Daoy (cell line): ENCODE results near the gene TUG1. TPM values are rescaled to one million over a fixed set of nuclear protein-coding genes. Genes with fewer than 3 reads are reported as not detected.

ENCODE experiments used
- DNase-seq: peaks from one replicate; pipeline ENCODE4 v3.0.0-alpha.2; 2015; ENCODE audit warnings: low read depth
- total RNA-seq: library from RNA; depleted of rRNA; stranded (reverse); fragments of >200 nt; shearing (Covaris generic); gene quantifications from 2 replicates; pipeline ENCODE4 v1.2.3, GENCODE V29; 2014; rRNA removed

TUG1 gene
- total RNA-seq = 35.0 and 37.0 TPM in 2 replicates

GRCh38 chr22:30968924-30969531 lies at the start of gene TUG1:
TSS of gene TUG1 (plus strand) at chr22:30969265.
- peak; percentile 99 for DNase-seq

GRCh38 chr22:30919973-30920372 lies 49.1 kb upstream of the TUG1 start:
- no peak for DNase-seq

DNA sequence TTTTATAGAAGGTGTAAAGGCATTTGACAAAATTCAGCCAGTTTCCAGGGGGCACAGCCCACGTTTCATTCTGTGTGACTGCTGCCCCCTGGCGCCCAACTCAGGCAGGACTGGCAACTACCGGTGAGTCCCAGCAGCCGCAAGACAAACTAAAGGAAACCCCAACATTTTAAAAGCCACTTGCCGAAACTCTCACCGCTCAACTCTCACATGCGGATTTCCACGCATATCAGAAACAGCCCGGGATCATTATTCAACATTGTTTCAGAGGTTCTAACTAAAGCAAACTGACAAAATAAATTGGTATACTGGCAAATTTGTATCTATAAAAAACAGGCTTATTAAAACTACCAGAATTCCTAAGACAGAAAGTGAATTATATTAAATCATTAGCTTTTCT lies 48.7 kb upstream of the TUG1 start:
- DNase-seq = peak; percentile 71

- DNase-seq = no peak
Measured at GRCh38 chr22:30921108-30921507, 48.0 kb upstream of the TUG1 start.

- peak; percentile 76 for DNase-seq
Measured at GRCh38 chr22:30922151-30922611, 46.9 kb upstream of the TUG1 start.

- DNase-seq = no peak
Measured at GRCh38 chr22:30923168-30923900, 45.7 kb upstream of the TUG1 start.

GRCh38 chr22:30925667-30926066 lies 43.4 kb upstream of the TUG1 start:
- no peak for DNase-seq

- no peak for DNase-seq
Measured at GRCh38 chr22:30926706-30927105, 42.4 kb upstream of the TUG1 start.

DNA sequence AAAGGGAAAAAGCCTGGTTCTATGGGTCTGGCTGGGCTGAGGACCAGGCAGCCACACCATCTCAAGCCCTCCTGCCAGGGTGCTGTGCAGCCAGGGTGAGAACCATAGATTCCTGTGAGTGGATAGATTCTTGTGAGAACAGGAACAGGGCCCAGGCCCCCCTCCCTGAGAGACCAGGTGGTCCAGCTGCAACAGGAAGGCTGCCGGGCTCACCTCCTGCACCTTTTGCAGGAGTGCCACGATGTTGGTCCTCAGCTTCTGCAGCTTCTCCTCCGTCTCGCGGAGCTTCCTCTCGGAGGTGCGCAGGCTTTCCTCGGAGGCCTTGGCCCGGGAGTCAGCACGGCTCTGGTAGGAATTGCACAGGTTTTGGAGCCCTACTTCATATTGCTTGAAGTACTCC lies 41.3 kb upstream of the TUG1 start:
- no peak for DNase-seq

DNA sequence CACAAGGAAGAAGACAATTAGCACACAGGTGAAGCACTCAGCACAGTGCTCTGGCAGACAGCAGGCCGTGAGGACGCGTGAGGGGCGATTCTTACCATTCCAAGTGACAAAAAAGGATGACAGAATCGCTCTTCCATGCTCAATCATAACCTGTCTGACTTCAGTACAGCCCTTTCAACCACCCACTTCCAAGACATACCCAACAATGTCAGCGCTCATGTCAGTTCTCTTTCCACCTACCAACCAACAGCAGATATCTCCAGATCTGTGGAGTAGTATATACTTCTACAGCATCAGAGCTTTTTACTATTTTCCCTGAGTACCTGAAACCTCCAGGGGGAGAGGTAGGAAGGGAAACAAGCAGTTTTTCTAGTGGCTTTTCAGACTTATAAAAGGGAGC lies 40.7 kb upstream of the TUG1 start:
- no peak for DNase-seq

DNA sequence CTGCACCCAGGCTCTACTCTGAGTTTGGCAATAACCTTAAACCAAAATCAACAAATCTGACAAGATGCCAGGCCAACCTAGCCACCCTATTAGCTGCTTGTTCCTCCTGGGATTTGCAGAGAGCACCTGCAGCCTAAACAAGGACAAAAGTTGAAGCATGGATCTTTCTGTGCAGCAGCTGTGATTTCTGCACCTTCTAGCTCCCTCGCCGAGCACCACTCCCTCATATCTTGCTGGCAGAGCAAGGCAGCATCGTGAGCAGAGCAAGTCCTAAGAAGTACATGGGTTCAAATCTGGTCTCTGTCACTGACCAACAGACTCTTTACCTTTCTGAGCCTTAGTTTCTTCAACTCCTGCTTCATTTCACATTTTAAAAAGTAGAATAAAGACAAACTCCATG lies 38.8 kb upstream of the TUG1 start:
- no peak for DNase-seq

- DNase-seq = no peak
Measured at GRCh38 chr22:30931541-30932300, 37.3 kb upstream of the TUG1 start.

DNA sequence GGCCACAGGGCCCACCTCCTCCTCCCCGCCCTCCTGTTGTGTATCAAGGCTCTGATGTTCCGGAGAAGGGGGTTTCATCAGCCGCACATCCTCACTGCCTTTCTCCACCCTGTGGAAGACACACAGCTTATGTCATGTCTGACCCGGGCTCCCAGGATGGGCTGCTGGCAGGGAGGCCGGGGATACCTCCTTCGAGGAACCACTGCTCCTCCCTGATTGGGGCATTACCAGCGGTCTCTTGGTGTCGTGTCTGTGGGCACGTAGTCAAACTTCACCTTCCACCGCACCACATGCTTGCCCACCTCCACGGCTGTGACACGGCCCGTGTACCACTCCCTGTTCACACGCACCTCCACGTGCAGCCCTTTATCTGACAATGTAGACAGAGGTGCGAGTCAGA lies 36.4 kb upstream of the TUG1 start:
- no peak for DNase-seq

- DNase-seq = no peak
Measured at GRCh38 chr22:30933457-30933856, 35.6 kb upstream of the TUG1 start.

DNA sequence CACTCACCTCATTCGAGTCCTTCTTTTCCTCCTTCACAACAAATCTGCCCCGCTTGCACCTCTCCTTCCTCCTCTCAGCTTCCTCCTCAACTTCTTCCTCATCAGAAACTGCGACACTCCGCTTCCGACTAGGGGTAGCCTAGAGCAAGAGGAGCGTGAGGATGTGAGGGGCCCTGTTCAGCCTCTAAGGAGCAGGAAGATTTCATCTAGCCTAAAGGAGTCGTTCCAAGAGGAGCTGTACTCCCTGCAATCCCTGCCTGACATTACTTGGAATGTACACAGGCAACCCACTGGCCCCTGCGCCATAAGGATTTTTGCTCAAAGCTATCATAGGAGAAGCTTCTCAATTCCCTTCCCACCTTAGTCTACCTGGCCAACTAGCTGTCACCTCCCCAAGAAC lies 35.0 kb upstream of the TUG1 start:
- no peak for DNase-seq

DNA sequence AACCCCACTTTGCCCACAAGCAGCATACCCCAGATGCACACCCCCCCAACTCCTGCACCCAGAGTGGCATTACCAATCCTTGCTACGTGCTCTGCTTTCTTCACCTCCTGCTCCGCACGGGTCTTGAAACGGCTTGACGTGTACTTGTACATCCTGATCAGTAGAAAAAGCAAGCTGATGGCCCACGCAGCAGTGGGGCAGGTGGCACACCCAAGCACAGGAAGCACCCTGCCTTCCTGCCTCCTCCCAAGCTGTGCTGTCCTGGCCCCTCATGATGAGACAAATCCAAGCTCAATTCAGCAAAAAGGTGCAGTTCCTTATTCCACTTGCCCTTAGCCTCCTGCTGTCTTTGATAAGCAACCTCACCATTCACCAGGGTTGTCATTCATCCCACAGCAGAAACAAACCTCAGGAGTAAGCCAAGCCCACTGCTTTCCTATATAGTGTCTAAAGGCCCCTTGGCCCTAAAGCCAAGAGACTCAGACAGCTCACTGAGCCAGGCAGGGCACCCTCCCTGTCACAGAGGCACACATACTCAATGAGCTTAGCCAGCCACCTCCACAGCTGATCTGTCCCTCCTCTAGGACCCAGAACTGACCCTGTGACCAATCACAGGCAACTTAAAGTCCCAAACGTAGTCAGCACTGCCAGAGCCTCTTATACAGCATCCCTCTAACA lies 28.2 kb upstream of the TUG1 start:
- DNase-seq = no peak

DNA sequence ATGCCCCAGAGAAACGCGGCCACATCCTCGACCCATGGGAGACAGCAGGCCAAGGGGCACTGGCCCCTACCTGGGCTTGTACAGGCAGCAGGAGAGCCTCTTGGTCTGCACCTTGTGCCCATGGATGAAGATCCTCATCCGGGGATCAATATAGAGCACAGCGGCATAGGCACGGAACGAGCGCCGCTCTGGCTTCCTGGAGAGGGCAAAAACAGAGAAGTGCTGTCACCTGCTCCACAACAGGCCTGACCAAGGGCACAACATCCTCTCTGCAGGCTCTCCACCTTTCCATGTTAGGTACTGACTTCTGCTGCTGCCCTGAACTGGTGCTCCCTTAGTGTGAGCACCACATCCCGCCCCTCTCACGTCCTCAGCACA lies 27.7 kb upstream of the TUG1 start:
- no peak for DNase-seq

DNA sequence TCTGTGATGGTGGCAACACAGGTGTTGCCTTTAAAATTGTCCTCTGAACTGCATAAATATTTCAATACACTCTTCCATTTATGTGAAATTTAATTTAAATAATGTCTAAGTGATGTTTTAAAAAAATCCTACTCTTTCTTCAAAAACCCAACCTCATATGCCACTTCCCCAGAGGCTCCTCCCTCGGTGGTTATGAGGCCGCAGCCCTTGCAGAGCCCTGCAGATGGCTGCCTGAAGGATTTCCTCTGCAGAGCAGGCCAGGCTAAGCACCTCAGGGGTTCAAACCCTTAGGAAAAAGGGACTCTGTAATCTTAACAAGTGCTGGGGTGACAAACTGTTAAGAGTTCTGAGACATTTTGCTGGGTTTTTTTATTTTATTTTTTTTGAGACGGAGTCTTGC lies 25.7 kb upstream of the TUG1 start:
- no peak for DNase-seq

- DNase-seq = no peak
Measured at GRCh38 chr22:30944986-30945385, 24.1 kb upstream of the TUG1 start.

GRCh38 chr22:30945653-30946052 lies 23.4 kb upstream of the TUG1 start:
- DNase-seq = no peak

GRCh38 chr22:30946354-30946753 lies 22.7 kb upstream of the TUG1 start:
- no peak for DNase-seq

DNA sequence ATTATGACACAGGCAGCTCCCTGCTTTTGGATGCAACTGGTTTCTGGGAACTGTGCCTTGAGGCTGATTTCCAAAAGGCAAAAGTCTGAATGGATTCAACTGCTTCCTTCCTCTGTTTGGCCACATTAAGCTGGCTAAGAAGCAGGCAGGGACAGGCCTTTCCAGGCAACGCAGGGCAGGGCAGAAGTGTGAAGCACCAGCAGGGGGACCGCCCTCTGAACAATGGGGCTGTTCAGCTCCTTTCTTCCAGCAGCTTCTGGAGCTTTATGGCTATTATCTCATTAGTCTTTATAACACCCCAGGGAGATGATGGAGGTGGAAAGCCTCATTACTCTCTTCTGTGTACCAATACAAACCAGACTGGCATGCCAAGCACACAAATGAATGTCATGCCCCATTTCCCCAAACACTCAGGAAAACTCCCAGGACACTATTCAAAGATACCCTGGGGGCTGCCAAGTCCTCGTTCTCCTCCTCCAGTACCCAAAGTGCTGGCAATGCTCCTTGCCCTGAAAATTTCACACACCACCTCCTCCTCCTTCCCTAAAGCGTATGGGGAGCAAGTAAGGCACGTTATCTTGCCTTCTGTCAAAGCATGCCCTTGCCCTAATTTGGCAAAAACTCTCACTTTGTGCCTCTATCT lies 21.8 kb upstream of the TUG1 start:
- DNase-seq = no peak
